ENCODE results near the gene CASP9. TPM values are rescaled to one million over a fixed set of nuclear protein-coding genes. Genes with fewer than 3 reads are reported as not detected.

Gene CASP9
- total and polyA plus RNA-seq, 5 experiments from 2014 or later: 8.0 to 15.9 (median 8.6) TPM

DNA sequence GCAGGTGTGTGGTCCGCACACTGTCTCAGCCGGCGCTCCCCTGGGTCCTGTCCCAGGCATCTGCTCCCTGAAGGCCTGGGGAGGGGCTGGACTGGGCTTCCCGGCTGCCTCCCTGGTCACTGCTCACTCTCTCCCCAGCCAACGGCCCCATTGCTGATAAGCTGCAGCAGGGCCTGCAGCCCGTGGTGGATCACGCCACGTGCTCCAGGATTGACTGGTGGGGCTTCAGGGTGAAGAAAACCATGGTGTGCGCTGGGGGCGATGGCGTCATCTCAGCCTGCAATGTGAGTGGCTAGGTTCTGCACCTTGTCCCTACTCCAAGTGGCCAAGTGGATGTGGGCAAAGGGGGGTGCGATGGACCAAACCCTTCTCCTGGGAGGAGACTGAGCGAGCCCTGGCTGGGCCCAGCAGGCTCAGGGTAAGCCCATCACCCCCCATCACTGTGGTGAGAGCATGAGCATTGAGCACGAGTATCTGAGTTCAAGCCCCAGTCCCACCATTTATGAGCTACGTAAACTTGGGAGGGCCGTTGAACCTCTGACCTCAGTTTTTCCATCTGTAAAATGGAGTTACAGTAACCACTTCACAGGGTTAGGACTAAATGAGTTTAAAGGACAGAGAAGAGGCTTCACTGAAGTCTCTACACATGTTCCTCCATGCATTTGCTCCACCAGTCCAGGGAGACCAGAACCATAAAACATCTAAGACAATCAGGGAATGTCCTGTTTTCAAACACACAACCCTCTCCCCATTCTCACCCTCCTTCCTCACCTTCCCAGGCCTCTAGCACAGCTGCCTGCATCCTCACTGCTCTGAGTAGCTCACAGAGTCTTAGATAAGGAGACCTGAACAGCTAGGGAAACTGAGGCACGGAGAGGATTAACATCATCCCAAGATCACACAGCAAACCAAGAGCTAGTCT lies 79.3 kb downstream of the CASP9 start:
- DNase-seq: no peak
- H3K27ac Mint-ChIP-seq: peak overlapping the region in 1 of 10 donors; percentile 25
- peaks cover 0 to 4% (median under 1%) of the 10 kb centered on the region in 4 donors for H3K4me1 Mint-ChIP-seq
- peaks cover 0 to 3% (median 0%) of the 10 kb centered on the region in 9 donors for H3K9me3 Mint-ChIP-seq
- H3K27me3 Mint-ChIP-seq: peaks cover 4 to 20% (median 13%) of the 10 kb centered on the region in 5 donors
- POLR2A ChIA-PET: no interaction called here
- H3K36me3 Mint-ChIP-seq: no peaks in the 10 kb centered on the region
- ATAC-seq: no peak
- H3K4me3 Mint-ChIP-seq: no peak overlapping the region

DNA sequence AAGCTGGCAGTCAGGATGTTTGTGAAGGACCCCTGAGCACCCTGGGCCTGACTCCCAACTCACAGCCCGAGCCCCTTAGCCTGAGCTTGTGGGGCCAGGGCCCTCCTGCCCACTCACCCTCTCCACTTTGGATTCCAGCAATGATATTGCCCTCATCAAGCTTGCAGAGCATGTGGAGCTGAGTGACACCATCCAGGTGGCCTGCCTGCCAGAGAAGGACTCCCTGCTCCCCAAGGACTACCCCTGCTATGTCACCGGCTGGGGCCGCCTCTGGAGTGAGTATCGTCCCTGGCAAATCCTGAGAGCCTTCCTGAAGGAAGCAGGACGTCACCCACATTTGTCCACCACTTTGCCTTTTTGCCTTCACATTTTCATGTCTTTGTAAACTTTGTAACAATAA lies 80.7 kb downstream of the CASP9 start:
- POLR2A ChIA-PET: interaction anchor here (0.6 kb wide), 1 partner anchor 50 kb away, joined by 3 read pairs; no protein-coding TSS in a partner anchor
- H3K9me3 Mint-ChIP-seq: no peaks in the 10 kb centered on the region
- no peak for ATAC-seq

DNA sequence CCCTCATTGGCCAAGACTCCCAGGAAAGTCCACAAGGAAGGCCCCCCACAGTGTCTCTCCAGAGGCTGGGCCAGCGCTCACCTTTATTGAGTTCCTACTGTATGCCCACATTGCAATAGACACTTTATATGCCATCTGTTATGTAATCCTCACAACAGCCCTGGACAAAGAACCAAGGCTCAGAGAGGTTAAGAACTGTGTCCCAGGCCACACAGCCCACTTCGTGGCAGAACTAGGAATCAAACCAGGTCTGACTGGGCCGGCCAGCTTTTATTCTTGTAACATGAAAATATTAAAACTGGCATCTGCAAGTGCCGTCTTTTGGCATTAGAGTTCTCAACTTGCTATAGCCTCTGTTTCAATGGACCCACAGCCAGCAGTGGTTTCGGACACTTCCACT lies 81.3 kb downstream of the CASP9 start:
- ATAC-seq (no peak), DNase-seq (no peak)
- POLR2A ChIA-PET: interaction anchor here (0.6 kb wide), 1 partner anchor 50 kb away, joined by 3 read pairs; no protein-coding TSS in a partner anchor
- H3K9me3 Mint-ChIP-seq: no peaks in the 10 kb centered on the region
- no peaks in the 10 kb centered on the region for H3K36me3 Mint-ChIP-seq
- peaks cover 3 to 19% (median 13%) of the 10 kb centered on the region in 5 donors for H3K27me3 Mint-ChIP-seq
- peak overlapping the region in 1 of 10 donors; percentile 19 for H3K4me3 Mint-ChIP-seq
- no peak overlapping the region for H3K27ac Mint-ChIP-seq
- H3K4me1 Mint-ChIP-seq: peaks cover 0 to 4% (median 0%) of the 10 kb centered on the region in 4 donors

More for the DNA sequence above, 80.7 kb downstream of the CASP9 start:
- peaks cover 3 to 19% (median 13%) of the 10 kb centered on the region in 5 donors for H3K27me3 Mint-ChIP-seq
- H3K27ac Mint-ChIP-seq: no peak overlapping the region
- H3K4me1 Mint-ChIP-seq: peaks cover 0 to 4% (median 0%) of the 10 kb centered on the region in 4 donors
- DNase-seq: no peak
- H3K36me3 Mint-ChIP-seq: no peaks in the 10 kb centered on the region
- no peak overlapping the region for H3K4me3 Mint-ChIP-seq

DNA sequence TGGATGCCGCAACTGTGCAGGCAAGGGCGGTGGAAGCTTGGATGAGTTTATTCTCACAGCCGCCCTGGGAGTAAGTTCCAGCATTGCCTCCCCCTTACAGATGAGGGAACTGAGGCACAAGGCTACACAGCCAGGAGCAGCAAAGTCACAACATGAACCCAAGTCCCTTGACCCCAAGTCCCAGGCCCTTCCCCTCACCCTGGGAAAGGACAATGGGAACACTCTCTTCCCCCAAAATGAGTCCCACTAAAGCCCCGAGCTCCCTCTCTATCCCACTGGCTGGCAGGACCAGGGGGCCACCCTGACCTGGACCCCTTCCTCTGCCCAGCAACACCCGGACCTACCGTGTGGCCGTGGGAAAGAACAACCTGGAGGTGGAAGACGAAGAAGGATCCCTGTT lies 81.9 kb downstream of the CASP9 start:
- POLR2A ChIA-PET: no interaction called here
- Mint-ChIP-seq H3K36me3 (no peaks in the 10 kb centered on the region), H3K9me3 (no peaks in the 10 kb centered on the region), H3K4me1 (peaks cover 0 to 4% (median 0%) of the 10 kb centered on the region in 4 donors), H3K27me3 (peaks cover 3 to 14% (median 9%) of the 10 kb centered on the region in 5 donors), H3K27ac (no peak overlapping the region), H3K4me3 (no peak overlapping the region)
- ATAC-seq (no peak), DNase-seq (no peak)

Other genes starting within 250 kb of the CASP9 start
- gene EFHD2, start 114.3 kb downstream of the CASP9 start, total RNA-seq: 10 to 100 TPM; 25.3 to 26.0 TPM
- gene EFHD2, start 114.3 kb downstream of the CASP9 start, polyA plus RNA-seq: 100 to 1,000 TPM in 1 of 3 donors, 10 to 100 TPM in 2; 27.6 to 129 (median 29.5) TPM
- under 1 TPM in 1 of 2 experiments, not detected in 1; 0.78 TPM for gene CTRC, start 85.8 kb downstream of the CASP9 start, total RNA-seq
- under 1 TPM in 1 of 3 donors, not detected in 2; 0.62 TPM for gene CTRC, start 85.8 kb downstream of the CASP9 start, polyA plus RNA-seq
- gene CELA2A, start 67.5 kb downstream of the CASP9 start, total RNA-seq: not detected
- not detected for gene CELA2A, start 67.5 kb downstream of the CASP9 start, polyA plus RNA-seq
- gene CELA2B, start 48.1 kb downstream of the CASP9 start, total RNA-seq: not detected
- not detected for gene CELA2B, start 48.1 kb downstream of the CASP9 start, polyA plus RNA-seq
- 10 to 100 TPM; 24.8 to 30.0 TPM for gene DNAJC16, start 2.6 kb upstream of the CASP9 start, total RNA-seq
- 1 to 10 TPM; 5.0 to 9.7 (median 7.1) TPM for gene DNAJC16, start 2.6 kb upstream of the CASP9 start, polyA plus RNA-seq
- 10 to 100 TPM; 11.0 to 11.3 TPM for gene AGMAT, start 60.8 kb upstream of the CASP9 start, total RNA-seq
- gene AGMAT, start 60.8 kb upstream of the CASP9 start, polyA plus RNA-seq: 10 to 100 TPM in 2 of 3 donors, 1 to 10 TPM in 1; 9.0 to 15.5 (median 14.4) TPM
- gene DDI2, start 93.2 kb upstream of the CASP9 start, total RNA-seq: 10 to 100 TPM; 40.7 to 47.1 TPM
- 1 to 10 TPM; 4.5 to 6.1 (median 5.0) TPM for gene DDI2, start 93.2 kb upstream of the CASP9 start, polyA plus RNA-seq
- 10 to 100 TPM; 60.3 to 66.7 TPM for gene PLEKHM2, start 160.1 kb upstream of the CASP9 start, total RNA-seq
- gene PLEKHM2, start 160.1 kb upstream of the CASP9 start, polyA plus RNA-seq: 10 to 100 TPM in 1 of 3 donors, 1 to 10 TPM in 2; 5.4 to 13.8 (median 5.4) TPM
- 1 to 10 TPM; 2.6 to 3.5 TPM for gene SLC25A34, start 212.0 kb upstream of the CASP9 start, total RNA-seq
- gene SLC25A34, start 212.0 kb upstream of the CASP9 start, polyA plus RNA-seq: under 1 TPM; 0.09 to 0.30 (median 0.13) TPM
- gene TMEM82, start 218.3 kb upstream of the CASP9 start, total RNA-seq: not detected
- not detected for gene TMEM82, start 218.3 kb upstream of the CASP9 start, polyA plus RNA-seq
- gene FBLIM1, start 234.6 kb upstream of the CASP9 start, total RNA-seq: not detected
- not detected for gene FBLIM1, start 234.6 kb upstream of the CASP9 start, polyA plus RNA-seq